H1 (cell line): ENCODE measurements around the gene CCNL2. TPM values are rescaled to one million over a fixed set of nuclear protein-coding genes. Genes with fewer than 3 reads are reported as not detected.

ENCODE experiments used
- CTCF ChIA-PET: fragments of 300-600 bp; sonication (Branson Sonifier 250); formaldehyde crosslinking; loops from one replicate; lab custom pipeline; 2021; ENCODE audit not compliant: partially characterized antibody; lab: Charles Lee
- POLR2A ChIA-PET: fragments of 300-600 bp; sonication (Branson Sonifier 250); formaldehyde crosslinking; loops from one replicate; lab custom pipeline; 2021; ENCODE audit warnings: inconsistent platforms; ENCODE audit not compliant: partially characterized antibody; lab: Charles Lee
- DNase-seq, 2 experiments: peaks; one replicate each; pipeline versions ENCODE4 v3.0.0 to v3.0.0-alpha.2; 2010 to 2022; ENCODE audit warnings: low spot score in 2 of 2, low read depth in 1 of 2, mixed read lengths in 1 of 2
- FAIRE-seq: peaks from 2 replicates; lab custom pipeline; 2011; peaks lifted over from hg19 to GRCh38; lab: Jason Lieb, UNC
- H2AFZ ChIP-seq: 2 replicates; pipeline ENCODE4 v1.8.1; 2012; ENCODE audit warnings: low read length, inconsistent platforms
- H2AK5ac ChIP-seq: 2 replicates; pipeline ENCODE4 v1.6.1; 2013; ENCODE audit warnings: low read depth, low read length
- H2BK120ac ChIP-seq: replicated peaks from 2 replicates; pipeline ENCODE3; 2013; ENCODE audit warnings: low read depth, low read length, inconsistent platforms
- H2BK12ac ChIP-seq: 2 replicates; pipeline ENCODE4 v1.6.1; 2013; ENCODE audit warnings: low read depth, low read length
- H2BK15ac ChIP-seq: 2 replicates; pipeline ENCODE4 v1.6.1; 2013; ENCODE audit warnings: low read length
- H2BK20ac ChIP-seq: 2 replicates; pipeline ENCODE4 v1.6.1; 2013; ENCODE audit warnings: low read length
- H2BK5ac ChIP-seq: 2 replicates; pipeline ENCODE4 v1.6.1; 2013; ENCODE audit warnings: low read depth, low read length
- H3K14ac ChIP-seq: 2 replicates; pipeline ENCODE4 v1.6.1; 2013; ENCODE audit warnings: inconsistent platforms; ENCODE audit not compliant: insufficient read length
- H3K18ac ChIP-seq: 2 replicates; pipeline ENCODE4 v1.6.1; 2013; ENCODE audit warnings: low read length; ENCODE audit errors: extremely low read depth
- H3K23ac ChIP-seq: 2 replicates; pipeline ENCODE4 v1.6.1; 2013; ENCODE audit warnings: inconsistent platforms; ENCODE audit not compliant: insufficient read length
- H3K23me2 ChIP-seq: 2 replicates; pipeline ENCODE4 v1.6.1; 2013; ENCODE audit warnings: low read depth, low read length
- H3K27ac ChIP-seq: 2 replicates; pipeline ENCODE4 v1.6.1; 2011; ENCODE audit warnings: low read depth, low read length, inconsistent platforms
- H3K27me3 ChIP-seq, 4 experiments: replicated peaks in 1 of 4; 1 replicate in 1 of 4; 2 replicates in 3 of 4; pipeline versions ENCODE4 v1.6.1 to v1.8.1; 2011 to 2013; ENCODE audit warnings: low read length in 3 of 4, mild to moderate bottlenecking in 3 of 4, inconsistent platforms in 2 of 4, mixed read lengths in 2 of 4, moderate library complexity in 1 of 4; ENCODE audit not compliant: control insufficient read depth in 3 of 4, insufficient read depth in 3 of 4; ENCODE audit errors: extremely low read depth in 1 of 4
- H3K36me3 ChIP-seq, 4 experiments: 2 replicates each; pipeline versions ENCODE4 v1.6.1 to v1.8.1; 2011 to 2013; ENCODE audit warnings: mild to moderate bottlenecking in 4 of 4, low read length in 3 of 4, moderate library complexity in 2 of 4, control low read depth in 1 of 4, inconsistent platforms in 1 of 4; ENCODE audit not compliant: insufficient read depth in 4 of 4, control insufficient read depth in 2 of 4
- H3K4ac ChIP-seq: replicated peaks from 2 replicates; pipeline ENCODE3; 2013; ENCODE audit warnings: low read length, low read depth, mixed read lengths, inconsistent platforms; ENCODE audit not compliant: insufficient read length
- H3K4me1 ChIP-seq, 4 experiments: replicated peaks in 1 of 4; 1 replicate in 1 of 4; 2 replicates in 3 of 4; pipeline versions ENCODE4 v1.6.1 to v1.8.1; 2011 to 2013; ENCODE audit warnings: low read length in 3 of 4, inconsistent platforms in 2 of 4, mixed read lengths in 1 of 4; ENCODE audit not compliant: insufficient read depth in 4 of 4, control insufficient read depth in 3 of 4
- H3K4me2 ChIP-seq, 2 experiments: 2 replicates each; pipeline versions ENCODE4 v1.6.1 to v1.8.1; 2011 to 2013; ENCODE audit warnings: low read depth in 2 of 2, low read length in 2 of 2, control low read depth in 1 of 2, inconsistent platforms in 1 of 2, mild to moderate bottlenecking in 1 of 2; ENCODE audit not compliant: insufficient read depth in 1 of 2
- H3K4me3 ChIP-seq, 4 experiments: fragments of 200-600, 300-600 bp in 1 of 4; sonication (generic), shearing (Covaris generic), sonication (Bioruptor Twin) in 1 of 4; 2 replicates each; pipeline versions ENCODE4 v1.5.1 to v1.8.1; 2011 to 2016; ENCODE audit warnings: low read length in 4 of 4, low read depth in 3 of 4, control low read depth in 2 of 4, inconsistent platforms in 2 of 4, mild to moderate bottlenecking in 2 of 4, mixed read lengths in 1 of 4, moderate library complexity in 1 of 4; ENCODE audit not compliant: insufficient read depth in 2 of 4; ENCODE audit errors: extremely low read depth in 1 of 4
- H3K56ac ChIP-seq: replicated peaks from 2 replicates; pipeline ENCODE3; 2013; ENCODE audit warnings: low read depth, mild to moderate bottlenecking, mixed read lengths, low read length, inconsistent platforms; ENCODE audit not compliant: insufficient read length
- H3K79me1 ChIP-seq: 2 replicates; pipeline ENCODE4 v1.6.1; 2013; ENCODE audit warnings: low read depth, low read length, control low read depth
- H3K79me2 ChIP-seq, 2 experiments: 2 replicates each; pipeline versions ENCODE4 v1.6.1 to v1.8.1; 2012 to 2013; ENCODE audit warnings: low read length in 2 of 2, mild to moderate bottlenecking in 2 of 2, inconsistent platforms in 1 of 2; ENCODE audit not compliant: insufficient read depth in 2 of 2, control insufficient read depth in 1 of 2
- H3K9ac ChIP-seq, 4 experiments: replicated peaks in 1 of 4; 1 replicate in 1 of 4; 2 replicates in 3 of 4; pipeline versions ENCODE4 v1.6.1 to v1.8.1; 2011 to 2013; ENCODE audit warnings: low read depth in 3 of 4, low read length in 3 of 4, control low read depth in 2 of 4, mild to moderate bottlenecking in 2 of 4, moderate library complexity in 2 of 4, inconsistent platforms in 1 of 4; ENCODE audit errors: extremely low read depth in 1 of 4
- H3K9me3 ChIP-seq, 2 experiments: 2 replicates each; pipeline versions ENCODE4 v1.6.1 to v1.8.1; 2012 to 2013; ENCODE audit warnings: mild to moderate bottlenecking in 2 of 2, moderate library complexity in 2 of 2, control low read depth in 1 of 2, inconsistent platforms in 1 of 2, low read depth in 1 of 2, low read length in 1 of 2, mixed read lengths in 1 of 2; ENCODE audit not compliant: insufficient read depth in 2 of 2
- H4K20me1 ChIP-seq, 2 experiments: replicated peaks in 1 of 2; 2 replicates each; pipeline versions ENCODE3 to v1.8.1; 2011 to 2013; ENCODE audit warnings: inconsistent platforms in 2 of 2, low read length in 2 of 2, mild to moderate bottlenecking in 1 of 2; ENCODE audit not compliant: insufficient read depth in 2 of 2, control insufficient read depth in 1 of 2
- H4K5ac ChIP-seq: 2 replicates; pipeline ENCODE4 v1.6.1; 2013; ENCODE audit warnings: low read length, low read depth, mixed read lengths, inconsistent platforms; ENCODE audit not compliant: insufficient read length
- H4K8ac ChIP-seq: 2 replicates; pipeline ENCODE4 v1.8.0; 2013; ENCODE audit warnings: mild to moderate bottlenecking, moderate library complexity, low read length, inconsistent platforms; ENCODE audit not compliant: insufficient read depth; ENCODE audit errors: extremely low read depth
- H4K91ac ChIP-seq: replicated peaks from 2 replicates; pipeline ENCODE3; 2013; ENCODE audit warnings: low read length, mixed read lengths, inconsistent platforms; ENCODE audit not compliant: insufficient read length
- KDM4A ChIP-seq: IDR thresholded peaks from one replicate; pipeline ENCODE4 v1.7.1; 2012; ENCODE audit warnings: low read depth, mild to moderate bottlenecking, moderate library complexity, low read length, inconsistent platforms; ENCODE audit not compliant: severe bottlenecking
- RXRA ChIP-seq: IDR thresholded peaks from 2 replicates; pipeline ENCODE4 v1.6.1; 2011; ENCODE audit warnings: low read depth, mild to moderate bottlenecking, low read length, moderate library complexity; ENCODE audit not compliant: insufficient read depth
- WGBS, 2 experiments: shearing (Covaris generic) in 1 of 2; methylation state at CpG; one replicate each; pipeline versions ENCODE4 v1.1.6 to v1.1.7; 2013 to 2015; ENCODE audit warnings: low lambda C conversion rate in 2 of 2, mixed read lengths in 2 of 2, inconsistent platforms in 1 of 2, low coverage in 1 of 2, missing lambda C conversion rate in 1 of 2; ENCODE audit not compliant: insufficient replicate concordance in 2 of 2, insufficient coverage in 1 of 2, insufficient read length in 1 of 2; ENCODE audit errors: extremely low coverage in 1 of 2, missing lambda C conversion rate in 1 of 2; 5-methylcytosine and 5-hydroxymethylcytosine counted together
- polyA plus RNA-seq, 7 experiments: library from polyadenylated mRNA; depleted of rRNA in 3 of 7; stranded (reverse) in 5 of 7; unstranded in 2 of 7; fragments of >200 nt in 5 of 7; fragments of 200-250 nt in 2 of 7; gene quantifications; 1 replicate in 5 of 7; 2 replicates in 1 of 7; 4 replicates in 1 of 7; pipeline versions ENCODE4 v1.2.1 to v1.2.3, GENCODE V29; 2011 to 2013; ENCODE audit warnings: missing spikeins in 2 of 7, mixed read lengths in 2 of 7
- total RNA-seq: library from RNA; stranded (reverse); fragmentation: NEBNext Ultra II Directional; extraction: Animal tissue kit (Norgen Biotek cat#: 25700); gene quantifications from 2 replicates; pipeline ENCODE4 v1.2.1, GENCODE V29; 2021

CCNL2 gene
- total and polyA plus RNA-seq, 2 of the 8 experiments (the other 6 are each of a cell fraction or from before 2014, with no cell fraction given): 79.8 to 120 TPM

DNA sequence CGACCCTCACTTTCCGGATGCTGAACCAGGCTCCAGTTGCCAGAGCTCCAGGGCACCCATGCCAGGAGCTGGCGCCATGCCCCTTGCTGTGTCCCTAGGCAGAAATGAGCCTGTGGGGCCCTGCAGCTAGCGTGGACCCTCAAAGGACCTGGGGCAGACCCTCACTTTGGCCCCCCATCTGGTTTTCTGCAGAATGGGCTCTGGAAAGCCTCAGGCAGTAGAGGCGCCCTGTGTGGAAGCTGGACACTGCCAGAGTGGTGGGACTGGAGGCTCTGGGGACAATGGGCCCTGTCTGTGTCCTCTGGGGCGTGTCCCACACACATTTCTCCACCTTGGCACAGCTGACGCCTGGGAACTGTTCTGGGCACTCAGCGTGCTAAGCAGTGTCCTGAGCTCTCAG lies 17.8 kb downstream of the CCNL2 start:
- no peak for TF ChIP-seq KDM4A
- no peak for TF ChIP-seq RXRA
- TF ChIP-seq, all 59 proteins: peak for 0
- Histone ChIP-seq H3K56ac (no peak overlapping the region), H3K23me2 (peaks cover 2% of the 10 kb centered on the region; the same call in 1 of the 2 replicates), H4K20me1 (peaks cover 0 to 8% of the 10 kb centered on the region in 2 experiments), H3K9ac (no peak overlapping the region), H3K27ac (no peak overlapping the region), H3K4me2 (no peak overlapping the region), H3K79me1 (peaks cover 4% of the 10 kb centered on the region; the same call in 1 of the 2 replicates), H2BK12ac (no peak overlapping the region), H3K27me3 (no peaks in the 10 kb centered on the region), H2BK120ac (no peak overlapping the region), H3K23ac (no peak overlapping the region), H3K79me2 (no peaks in the 10 kb centered on the region), H4K5ac (no peak overlapping the region), H2AK5ac (no peak overlapping the region), H3K4me3 (no peak overlapping the region), H4K91ac (no peak overlapping the region), H3K36me3 (peaks cover 4 to 11% (median 6%) of the 10 kb centered on the region in 4 experiments; a peak in 7 of 8 replicates), H3K18ac (no peak overlapping the region), H2BK20ac (no peak overlapping the region), H3K9me3 (no peaks in the 10 kb centered on the region), H3K4me1 (no peaks in the 10 kb centered on the region; a peak in 2 of 7 replicates), H4K8ac (no peak overlapping the region), H2BK5ac (no peak overlapping the region), H3K14ac (no peak overlapping the region), H2AFZ (no peak overlapping the region), H3K4ac (no peak overlapping the region), H2BK15ac (no peak overlapping the region)
- DNase-seq: no peak
- no peak for FAIRE-seq
- ChIA-PET CTCF (interaction anchor here (1.0 to 1.3 kb wide), 2 partner anchors 9 kb away, joined by 3 read pairs; no protein-coding TSS in a partner anchor), POLR2A (interaction anchor here (1.0 to 33.4 kb wide), 3 partner anchors 9 to 91 kb away, joined by 3 to 719 read pairs (median 4); partner anchors contain the start of genes CCNL2 and MRPL20)
- WGBS, 2 experiments: 78% methylated on average over 8 of the region's 8 CpGs; no CpG with 5 or more reads in 1 of the 2 experiments
